Neuronal stem cell (in vitro differentiated cells): Measurements from ENCODE around the gene EVX1.

Experiments used
- DNase-seq: peaks from one replicate; pipeline ENCODE4 v3.0.0-alpha.2; 2013; ENCODE audit warnings: low spot score
- H2AFZ ChIP-seq: one replicate; pipeline ENCODE4 v1.6.1; 2013; ENCODE audit warnings: mild to moderate bottlenecking, low read length, inconsistent platforms
- H2AK5ac ChIP-seq: 2 replicates; pipeline ENCODE4 v1.6.1; 2013; ENCODE audit warnings: low read depth, mild to moderate bottlenecking, inconsistent platforms, low read length, moderate library complexity, mixed read lengths
- H2BK120ac ChIP-seq: 2 replicates; pipeline ENCODE4 v1.6.1; 2013; ENCODE audit warnings: low read depth, mild to moderate bottlenecking, inconsistent platforms, low read length, moderate library complexity, mixed read lengths
- H2BK12ac ChIP-seq: one replicate; pipeline ENCODE4 v1.6.1; 2013; ENCODE audit warnings: low read length, inconsistent platforms
- H2BK15ac ChIP-seq: 2 replicates; pipeline ENCODE4 v1.6.1; 2013; ENCODE audit warnings: mild to moderate bottlenecking, low read length, inconsistent platforms, mixed read lengths
- H2BK5ac ChIP-seq: one replicate; pipeline ENCODE4 v1.6.1; 2013; ENCODE audit warnings: inconsistent platforms, mild to moderate bottlenecking, low read length, moderate library complexity
- H3K14ac ChIP-seq: one replicate; pipeline ENCODE4 v1.6.1; 2013; ENCODE audit warnings: low read length, inconsistent platforms
- H3K18ac ChIP-seq: 2 replicates; pipeline ENCODE4 v1.6.1; 2013; ENCODE audit warnings: low read length, inconsistent platforms
- H3K23ac ChIP-seq: 2 replicates; pipeline ENCODE4 v1.6.1; 2013; ENCODE audit warnings: low read depth, mild to moderate bottlenecking, mixed read lengths, low read length, inconsistent platforms; ENCODE audit not compliant: poor library complexity
- H3K27ac ChIP-seq: replicated peaks from 3 replicates; pipeline ENCODE4 v1.5.1; 2013; ENCODE audit warnings: low read length, inconsistent platforms
- H3K27me3 ChIP-seq, 3 experiments: 2 replicates each; pipeline ENCODE4 v1.6.1; 2013; ENCODE audit warnings: low read length in 3 of 3, mild to moderate bottlenecking in 2 of 3, inconsistent platforms in 1 of 3, low read depth in 1 of 3, mixed read lengths in 1 of 3, moderate library complexity in 1 of 3; ENCODE audit not compliant: control insufficient read depth in 3 of 3, insufficient read depth in 3 of 3
- H3K36me3 ChIP-seq, 2 donors: replicated peaks in 1 of 2; 2 replicates each; pipeline ENCODE4 v1.6.1; 2013; ENCODE audit warnings: low read length in 2 of 2; ENCODE audit not compliant: control insufficient read depth in 2 of 2, insufficient read depth in 2 of 2
- H3K4ac ChIP-seq: 2 replicates; pipeline ENCODE4 v1.6.1; 2013; ENCODE audit warnings: inconsistent platforms, mild to moderate bottlenecking, low read length, moderate library complexity
- H3K4me1 ChIP-seq, 2 donors: 1 replicate in 1 of 2; 2 replicates in 1 of 2; pipeline ENCODE4 v1.6.1; 2013; ENCODE audit warnings: low read length in 2 of 2, low read depth in 1 of 2; ENCODE audit not compliant: control insufficient read depth in 2 of 2, insufficient read depth in 1 of 2
- H3K4me2 ChIP-seq: one replicate; pipeline ENCODE4 v1.6.1; 2013; ENCODE audit warnings: mild to moderate bottlenecking, low read length, inconsistent platforms; ENCODE audit not compliant: insufficient read depth, poor library complexity, severe bottlenecking
- H3K4me3 ChIP-seq, 2 donors: 2 replicates each; pipeline ENCODE4 v1.5.1; 2013; ENCODE audit warnings: low read length in 2 of 2, mild to moderate bottlenecking in 2 of 2, inconsistent platforms in 1 of 2, moderate library complexity in 1 of 2
- H3K79me1 ChIP-seq: one replicate; pipeline ENCODE4 v1.6.1; 2013; ENCODE audit warnings: low read depth, mild to moderate bottlenecking, inconsistent platforms, low read length, moderate library complexity
- H3K9ac ChIP-seq: one replicate; pipeline ENCODE4 v1.6.1; 2013; ENCODE audit warnings: mild to moderate bottlenecking, low read depth, low read length, inconsistent platforms; ENCODE audit not compliant: poor library complexity
- H3K9me3 ChIP-seq, 2 donors: replicated peaks in 1 of 2; 2 replicates each; pipeline versions ENCODE3 to v1.6.1; 2013; ENCODE audit warnings: low read length in 2 of 2, mild to moderate bottlenecking in 2 of 2, inconsistent platforms in 1 of 2, low read depth in 1 of 2, mixed read lengths in 1 of 2, moderate library complexity in 1 of 2; ENCODE audit not compliant: control insufficient read depth in 2 of 2, insufficient read depth in 1 of 2
- H4K8ac ChIP-seq: one replicate; pipeline ENCODE4 v1.6.1; 2013; ENCODE audit warnings: low read depth, mild to moderate bottlenecking, inconsistent platforms, low read length, moderate library complexity
- H4K91ac ChIP-seq: one replicate; pipeline ENCODE4 v1.6.1; 2013; ENCODE audit warnings: low read length, low read depth, mild to moderate bottlenecking, inconsistent platforms; ENCODE audit not compliant: poor library complexity
- WGBS, 2 donors: extraction: QIAGEN DNeasy Blood & Tissue Kit; methylation state at CpG; one replicate each; pipeline ENCODE4 v1.1.7; 2013; ENCODE audit warnings: missing lambda C conversion rate in 2 of 2, mixed read lengths in 1 of 2; ENCODE audit not compliant: insufficient read length in 2 of 2, insufficient replicate concordance in 1 of 2; ENCODE audit errors: extremely low coverage in 2 of 2; 5-methylcytosine and 5-hydroxymethylcytosine counted together

Gene EVX1

GRCh38 chr7:27198871-27199801 is 43.5 kb upstream of the EVX1 start:
- no CpG with 5 or more reads among the region's 93 CpGs for WGBS, 2 donors
- Histone ChIP-seq H3K79me1 (no peaks in the 10 kb centered on the region), H3K23ac (peak overlapping the region; percentile 45), H3K4ac (no peak overlapping the region), H2AK5ac (no peak overlapping the region), H3K27me3 (peaks cover 52 to 94% (median 85%) of the 10 kb centered on the region in 3 experiments), H3K4me2 (peak overlapping the region; percentile 63), H3K4me1 (peaks cover 0 to 1% of the 10 kb centered on the region in 2 donors), H3K4me3 (no peak overlapping the region), H2BK12ac (no peak overlapping the region), H2AFZ (peak overlapping the region; percentile 73), H3K18ac (peak overlapping the region; percentile 19), H4K8ac (no peak overlapping the region), H2BK120ac (no peak overlapping the region), H3K14ac (no peak overlapping the region), H3K27ac (no peak overlapping the region), H3K9me3 (no peaks in the 10 kb centered on the region), H3K36me3 (no peaks in the 10 kb centered on the region), H2BK15ac (no peak overlapping the region), H4K91ac (no peak overlapping the region), H3K9ac (no peak overlapping the region), H2BK5ac (peak overlapping the region; percentile 15)
- no peak for DNase-seq

- Histone ChIP-seq H3K4me2 (peak within 1 kb of the TSS; percentile 63), H2BK5ac (peak within 1 kb of the TSS; percentile 15), H3K9me3 (no peaks in the 10 kb centered on the region), H2AK5ac (no peak within 1 kb of the TSS), H2AFZ (peak within 1 kb of the TSS; percentile 85), H3K36me3 (no peaks in the 10 kb centered on the region), H3K4me1 (peaks cover 0 to 1% of the 10 kb centered on the region in 2 donors), H2BK12ac (no peak within 1 kb of the TSS), H3K4ac (no peak within 1 kb of the TSS), H4K8ac (no peak within 1 kb of the TSS), H3K4me3 (peak within 1 kb of the TSS; percentile 37 to 68), H3K27ac (no peak within 1 kb of the TSS), H3K9ac (no peak within 1 kb of the TSS), H2BK120ac (no peak within 1 kb of the TSS), H3K14ac (no peak within 1 kb of the TSS), H4K91ac (no peak within 1 kb of the TSS), H3K79me1 (no peaks in the 10 kb centered on the region), H3K18ac (peak within 1 kb of the TSS; percentile 36), H3K27me3 (peaks cover 61 to 94% (median 87%) of the 10 kb centered on the region in 3 experiments), H2BK15ac (no peak within 1 kb of the TSS), H3K23ac (peak within 1 kb of the TSS; percentile 45)
- DNase-seq = peak; percentile 62
- WGBS, 2 donors = no CpG with 5 or more reads among the region's 99 CpGs
These were observed 42.5 kb upstream of the EVX1 start, which contains the start of gene HOXA13 for GRCh38 chr7:27199849-27200760. Gene HOXA13 (minus strand): TSS chr7:27200091. CDS start chr7:27200077, 14 bp downstream.

GRCh38 chr7:27200761-27201579 is 41.6 kb upstream of the EVX1 start:
- no peak overlapping the region for H3K27ac ChIP-seq
- peaks cover 70 to 94% (median 89%) of the 10 kb centered on the region in 3 experiments for H3K27me3 ChIP-seq

More at GRCh38 chr7:27200761-27201579, 41.6 kb upstream of the EVX1 start:
- Histone ChIP-seq H3K14ac (no peak overlapping the region), H4K91ac (no peak overlapping the region), H3K4me1 (peaks cover 0 to 1% of the 10 kb centered on the region in 2 donors), H2BK120ac (no peak overlapping the region), H3K79me1 (no peaks in the 10 kb centered on the region), H3K9ac (no peak overlapping the region), H3K18ac (no peak overlapping the region), H2BK5ac (no peak overlapping the region), H2BK15ac (no peak overlapping the region), H3K9me3 (no peaks in the 10 kb centered on the region), H3K36me3 (no peaks in the 10 kb centered on the region), H4K8ac (no peak overlapping the region), H3K23ac (peak overlapping the region; percentile 16), H3K4me2 (no peak overlapping the region), H2BK12ac (no peak overlapping the region), H2AFZ (peak overlapping the region; percentile 85), H3K4ac (no peak overlapping the region), H3K4me3 (no peak overlapping the region), H2AK5ac (no peak overlapping the region)
- WGBS, 2 donors = no CpG with 5 or more reads among the region's 14 CpGs
- no peak for DNase-seq
